ENCODE results near the gene CLTA. TPM values are rescaled to one million over a fixed set of nuclear protein-coding genes. Genes with fewer than 3 reads are reported as not detected.

Gene CLTA
- total RNA-seq, 1 experiment from 2014 or later: 146 TPM

- no peaks in the 10 kb centered on the region for H3K27me3 ChIP-seq (ENCODE audit: insufficient read depth, low read depth)
- H3K36me3 ChIP-seq (ENCODE audit: low read depth): no peaks in the 10 kb centered on the region
- no peaks in the 10 kb centered on the region for H3K9me3 ChIP-seq (ENCODE audit: insufficient read depth, low read depth)
- no peak for DNase-seq
- no peaks in the 10 kb centered on the region for H3F3A ChIP-seq (ENCODE audit: insufficient read depth, low read depth)
- H3K4me2 ChIP-seq: no peak overlapping the region
- no peak overlapping the region for H2AFZ ChIP-seq
- peaks cover 10% of the 10 kb centered on the region for H3K4me1 ChIP-seq (replicated peaks; ENCODE audit: insufficient read depth)
- ChIA-PET CTCF (interaction anchor here (0.6 kb wide), 1 partner anchor 16 kb away, joined by 3 read pairs; no protein-coding TSS in a partner anchor), POLR2A (ENCODE audit: unreplicated experiment) (no interaction called here)
- H4K20me1 ChIP-seq (ENCODE audit: insufficient read depth): no peaks in the 10 kb centered on the region
- no peak overlapping the region for H3K27ac ChIP-seq
- intact Hi-C loops (cut with micrococcal nuclease; ENCODE audit: unreplicated experiment): no loop called here
- H3K9me2 ChIP-seq (ENCODE audit: insufficient read depth): no peaks in the 10 kb centered on the region
- H3K4me3 ChIP-seq: no peak overlapping the region
- no peaks in the 10 kb centered on the region for H3K79me2 ChIP-seq (ENCODE audit: low read depth)
- no peak for TF ChIP-seq CTCF (conservative IDR thresholded peaks at IDR 0.05)
- no peak for TF ChIP-seq EZH2 (IDR thresholded peaks at IDR 0.05; ENCODE audit: low read depth)
- no TSS peak for BruUV-seq (replicated peaks)
Measured at GRCh38 chr9:36164372-36164771, 26.3 kb upstream of the CLTA start.

- TF ChIP-seq EZH2 (IDR thresholded peaks at IDR 0.05; ENCODE audit: low read depth): no peak
- no peak for TF ChIP-seq CTCF (conservative IDR thresholded peaks at IDR 0.05)
- no peak overlapping the region for H3K4me2 ChIP-seq
- no peaks in the 10 kb centered on the region for H3K36me3 ChIP-seq (ENCODE audit: low read depth)
- H3K79me2 ChIP-seq (ENCODE audit: low read depth): no peaks in the 10 kb centered on the region
- 0 out of 2 replicates have a peak, but pooled peaks cover 5% of the 10 kb centered on the region for H3K4me1 ChIP-seq (replicated peaks; ENCODE audit: insufficient read depth)
- intact Hi-C loops (cut with micrococcal nuclease; ENCODE audit: unreplicated experiment): loop anchor here (5.0 kb wide), 1 partner anchor 143 kb away; no protein-coding TSS in a partner anchor
- no peaks in the 10 kb centered on the region for H3K9me2 ChIP-seq (ENCODE audit: insufficient read depth)
- no peaks in the 10 kb centered on the region for H3K9me3 ChIP-seq (ENCODE audit: insufficient read depth, low read depth)
- H3K27me3 ChIP-seq (ENCODE audit: insufficient read depth, low read depth): no peaks in the 10 kb centered on the region
- H3K27ac ChIP-seq: no peak overlapping the region
- BruUV-seq (replicated peaks): no TSS peak
- no peak for DNase-seq
- H3F3A ChIP-seq (ENCODE audit: insufficient read depth, low read depth): no peaks in the 10 kb centered on the region
- H4K20me1 ChIP-seq (ENCODE audit: insufficient read depth): no peaks in the 10 kb centered on the region
- CTCF ChIA-PET: interaction anchor here (0.6 kb wide), 1 partner anchor 17 kb away, joined by 3 read pairs; no protein-coding TSS in a partner anchor
- no peak overlapping the region for H2AFZ ChIP-seq
- no peak overlapping the region for H3K4me3 ChIP-seq
- POLR2A ChIA-PET (ENCODE audit: unreplicated experiment): no interaction called here
Measured at GRCh38 chr9:36164989-36165388, 25.7 kb upstream of the CLTA start.

- no peaks in the 10 kb centered on the region for H3K27me3 ChIP-seq (ENCODE audit: insufficient read depth, low read depth)
- CTCF ChIA-PET: interaction anchor here (0.6 to 0.7 kb wide), 2 partner anchors 10 to 212 kb away, joined by 3 to 6 read pairs; no protein-coding TSS in a partner anchor
- no peaks in the 10 kb centered on the region for H3K9me3 ChIP-seq (ENCODE audit: insufficient read depth, low read depth)
- intact Hi-C loops (cut with micrococcal nuclease; ENCODE audit: unreplicated experiment): loop anchor here (1.0 to 5.0 kb wide), 2 partner anchors 63 to 143 kb away; no protein-coding TSS in a partner anchor
- H3F3A ChIP-seq (ENCODE audit: insufficient read depth, low read depth): no peaks in the 10 kb centered on the region
- H4K20me1 ChIP-seq (ENCODE audit: insufficient read depth): no peaks in the 10 kb centered on the region
- H3K36me3 ChIP-seq (ENCODE audit: low read depth): no peaks in the 10 kb centered on the region
- H3K9me2 ChIP-seq (ENCODE audit: insufficient read depth): no peaks in the 10 kb centered on the region
- no TSS peak for BruUV-seq (replicated peaks)
- H3K4me2 ChIP-seq: no peak overlapping the region
- H2AFZ ChIP-seq: no peak overlapping the region
- no peak for TF ChIP-seq EZH2 (IDR thresholded peaks at IDR 0.05; ENCODE audit: low read depth)
- no peak for TF ChIP-seq CTCF (conservative IDR thresholded peaks at IDR 0.05)
- POLR2A ChIA-PET (ENCODE audit: unreplicated experiment): no interaction called here
- no peak overlapping the region for H3K27ac ChIP-seq
- no peaks in the 10 kb centered on the region for H3K79me2 ChIP-seq (ENCODE audit: low read depth)
- H3K4me1 ChIP-seq (replicated peaks; ENCODE audit: insufficient read depth): 0 out of 2 replicates have a peak, but pooled peaks cover 5% of the 10 kb centered on the region
- no peak for DNase-seq
- H3K4me3 ChIP-seq: no peak overlapping the region
Measured at GRCh38 chr9:36165826-36166167, 24.9 kb upstream of the CLTA start.

Measured in PC-9 (cell line).